HG03025 (cell line): ENCODE results near the gene RGN.
"Not testable (repeated sequence)": the region's sequence is repeated elsewhere in the genome, so short reads cannot be mapped to it uniquely, and the experiment has no call there.

Experiments used
- ATAC-seq: cut with Tn5 transposase; IDR thresholded peaks from one replicate; pipeline ENCODE4 v1.9.1; 2021; ENCODE audit warnings: mild to moderate bottlenecking, moderate library complexity; ENCODE audit not compliant: unreplicated experiment, low FRiP score

Gene RGN

GRCh38 chrX:47078129-47079043 lies at the start of gene RGN:
Gene RGN (plus strand): TSS chrX:47078443. CDS start chrX:47081145, 2,702 bp downstream.
- ATAC-seq: no peak

DNA sequence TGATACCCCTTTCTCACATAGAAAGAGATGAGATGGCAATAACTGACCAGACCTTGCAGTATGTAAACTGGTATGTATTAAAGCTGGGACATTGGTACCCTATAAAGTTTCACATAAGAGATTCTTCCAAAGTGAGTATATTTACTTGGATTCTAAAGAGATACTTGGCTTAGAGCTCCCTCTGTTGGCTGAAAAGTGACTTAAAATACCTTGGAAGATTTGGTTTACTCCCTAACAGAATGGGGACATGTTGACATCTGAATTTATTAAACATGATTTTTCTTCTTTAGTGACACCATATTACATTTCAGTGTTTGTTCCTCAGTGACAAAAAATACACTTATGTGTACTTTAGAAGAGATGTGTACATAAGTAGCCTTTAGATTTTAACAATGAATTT lies 47.9 kb upstream of the RGN start:
- no peak for ATAC-seq

- no peak for ATAC-seq
Measured at GRCh38 chrX:47047989-47048388, 30.3 kb upstream of the RGN start.

DNA sequence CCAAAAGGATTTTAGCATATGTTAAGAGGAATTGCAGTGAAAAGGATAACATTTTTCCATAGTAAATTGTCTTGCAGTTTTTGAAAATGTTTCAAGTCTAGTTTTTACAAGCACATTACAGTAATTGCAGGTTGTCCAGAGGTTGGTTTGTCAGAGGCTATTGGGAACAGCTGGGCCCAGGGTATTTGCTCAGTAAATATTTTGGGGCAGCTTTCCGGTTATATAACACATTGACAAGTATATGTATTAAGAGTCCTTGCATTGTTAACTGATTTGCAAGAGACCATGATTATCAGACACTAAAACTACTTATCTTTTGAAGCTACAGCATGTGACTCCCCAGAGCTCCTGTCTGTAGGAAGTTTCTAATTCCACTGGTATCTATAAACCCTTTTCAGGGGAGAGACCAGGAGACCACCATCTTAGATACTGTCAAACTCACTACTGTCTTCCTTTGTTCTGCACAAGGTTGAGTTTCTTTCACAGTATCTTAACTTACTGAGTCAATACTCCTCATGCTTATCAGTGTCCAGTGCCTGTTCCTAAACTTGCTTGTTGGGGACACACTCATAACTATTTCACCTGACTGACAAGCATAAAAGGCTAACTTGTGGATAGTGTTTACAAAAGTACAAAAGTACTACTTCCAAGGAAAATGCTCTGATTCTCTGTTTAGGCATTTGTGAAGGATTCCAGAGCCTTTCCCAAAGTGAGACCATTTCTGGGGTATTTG lies 18.9 kb upstream of the RGN start:
- ATAC-seq: no peak

GRCh38 chrX:47060708-47061107 lies 17.5 kb upstream of the RGN start:
- ATAC-seq: no peak

GRCh38 chrX:47061238-47061919 lies 16.9 kb upstream of the RGN start:
- ATAC-seq: no peak

- no peak for ATAC-seq
Measured at GRCh38 chrX:47063179-47063578, 15.1 kb upstream of the RGN start.

DNA sequence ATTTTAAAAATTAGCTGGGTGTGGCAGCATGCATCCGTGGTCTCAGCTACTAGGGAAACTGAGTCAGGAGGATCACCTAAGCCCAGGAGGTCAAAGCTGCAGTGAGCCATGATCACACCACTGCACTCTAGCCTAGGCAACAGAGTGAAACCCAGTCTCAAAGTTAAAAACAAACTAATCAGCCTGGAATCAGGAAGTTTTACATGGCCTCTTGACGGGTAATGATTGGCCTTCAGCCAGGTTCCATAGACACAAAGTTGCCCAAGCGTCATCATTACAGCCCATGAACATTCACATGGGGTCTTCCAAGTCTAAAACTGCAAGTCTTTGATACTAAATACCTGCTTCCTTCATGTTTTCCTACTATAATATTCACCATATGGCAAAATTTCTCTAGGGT lies 10.0 kb upstream of the RGN start:
- no peak for ATAC-seq

DNA sequence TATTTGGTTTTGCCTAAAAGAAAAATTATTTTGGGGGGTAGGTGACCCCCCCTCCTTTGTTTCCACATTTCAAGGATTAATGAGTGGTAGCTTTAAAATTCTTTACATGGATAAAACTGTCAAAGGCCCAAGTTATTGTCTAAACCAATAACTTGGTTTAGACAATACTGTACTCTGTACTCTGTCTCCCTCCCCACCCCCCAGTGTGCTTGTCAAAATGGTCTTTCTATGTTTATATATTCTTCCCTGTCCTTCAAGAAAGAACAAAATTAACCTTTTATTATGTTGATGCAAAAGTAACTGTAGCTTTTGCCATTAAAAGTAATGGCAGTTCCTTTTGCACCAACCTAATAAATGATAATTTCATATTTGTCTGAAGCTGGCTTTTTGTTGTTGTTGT lies 9.5 kb upstream of the RGN start:
- no peak for ATAC-seq

DNA sequence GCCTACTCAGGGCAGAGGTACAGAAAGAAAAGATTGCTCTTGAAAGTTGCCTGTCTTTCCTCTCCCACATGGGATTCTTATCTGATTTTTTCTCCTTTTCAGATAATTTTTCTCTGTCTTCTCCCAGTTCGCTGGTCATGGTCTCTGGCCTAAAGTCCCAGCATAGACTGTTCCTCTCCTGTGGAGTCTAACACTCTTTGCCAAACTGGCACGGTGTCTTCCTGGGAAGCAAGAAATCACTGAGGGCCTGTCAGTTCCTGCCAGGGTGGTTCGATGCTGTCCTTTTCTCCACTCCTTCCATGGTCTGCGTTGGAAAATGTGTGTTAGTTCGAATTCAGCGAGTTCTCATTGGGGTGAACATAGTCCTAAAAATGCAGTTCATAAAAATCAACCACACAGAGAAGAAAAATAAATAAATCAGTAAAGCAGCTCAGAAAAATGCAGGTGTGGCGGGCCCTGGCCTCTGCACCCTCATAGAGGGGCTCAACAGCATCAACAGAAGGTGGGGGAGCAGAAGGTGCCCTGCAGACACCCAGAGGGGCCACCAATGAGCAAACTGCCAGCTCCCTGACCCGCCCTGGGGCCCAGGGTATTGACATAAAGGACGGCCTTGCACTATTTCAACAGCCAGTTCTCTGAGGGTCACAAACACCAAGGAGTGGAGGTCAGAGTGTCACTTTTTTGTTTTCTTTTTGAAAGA lies 2.1 kb downstream of the RGN start:
- no peak for ATAC-seq

DNA sequence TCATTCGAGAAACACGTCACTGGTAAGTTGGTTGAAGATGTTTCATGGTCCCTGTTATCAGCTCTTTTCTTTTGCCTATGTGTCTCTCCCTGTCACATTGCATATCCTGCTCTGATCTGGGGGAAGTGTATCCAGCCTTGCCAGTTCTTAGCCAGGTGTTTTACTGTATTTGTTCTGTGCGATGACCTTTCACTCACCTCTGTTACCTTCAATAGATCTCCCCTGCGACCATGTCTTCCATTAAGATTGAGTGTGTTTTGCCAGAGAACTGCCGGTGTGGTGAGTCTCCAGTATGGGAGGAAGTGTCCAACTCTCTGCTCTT lies 2.6 kb downstream of the RGN start:
- no peak for ATAC-seq

DNA sequence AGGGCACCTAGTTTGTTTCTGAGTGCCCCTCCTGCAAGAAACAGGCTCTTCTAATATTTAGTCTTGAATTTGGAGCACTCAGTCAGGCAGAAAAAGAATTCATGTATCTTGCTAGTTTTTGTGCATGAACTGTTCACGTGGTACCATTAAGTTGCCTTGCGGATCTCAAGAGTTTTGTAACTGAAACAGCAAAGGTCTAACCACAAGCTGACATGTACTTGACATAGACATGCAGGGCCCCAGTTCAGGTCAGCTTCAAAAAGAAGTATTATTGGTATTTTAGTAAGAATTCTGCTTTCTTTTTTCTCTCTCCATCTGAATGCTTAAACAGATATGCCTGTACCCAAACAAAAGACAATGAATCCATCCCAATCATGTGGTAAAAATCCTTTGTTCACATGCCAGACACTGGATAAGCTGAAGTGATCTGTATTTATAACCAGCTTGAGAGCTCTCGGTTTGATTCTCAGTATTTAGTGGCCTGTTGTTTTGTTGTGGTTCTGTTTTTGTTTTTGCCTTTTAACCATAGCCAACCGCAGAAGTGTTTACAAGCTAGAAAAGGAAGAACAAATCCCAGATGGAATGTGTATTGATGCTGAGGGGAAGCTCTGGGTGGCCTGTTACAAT lies 13.0 kb downstream of the RGN start:
- ATAC-seq: no peak

GRCh38 chrX:47093248-47093647 lies 15.0 kb downstream of the RGN start:
- ATAC-seq: no peak

GRCh38 chrX:47093860-47094259 lies 15.6 kb downstream of the RGN start:
- no peak for ATAC-seq

DNA sequence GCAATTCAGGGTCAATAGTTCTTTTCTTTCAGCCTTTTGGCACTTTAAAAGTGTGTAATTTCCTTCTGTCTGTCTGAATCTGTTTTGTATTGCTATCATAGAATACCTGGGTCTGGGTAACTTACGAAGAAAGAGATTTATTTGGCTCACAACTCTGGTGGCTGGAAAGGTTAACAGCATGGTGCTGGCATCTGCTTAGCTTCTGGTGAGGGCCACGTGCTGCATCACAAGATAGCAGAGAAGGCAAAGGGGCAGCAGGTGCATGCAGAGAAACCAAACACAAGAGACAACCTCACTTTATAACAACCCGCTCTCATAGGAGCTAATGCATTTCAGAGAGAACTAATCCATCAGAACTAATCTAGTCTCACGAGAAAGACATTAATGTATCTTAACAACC lies 18.8 kb downstream of the RGN start:
- no peak for ATAC-seq

- ATAC-seq: no peak
Measured at GRCh38 chrX:47098338-47099094, 20.3 kb downstream of the RGN start.

DNA sequence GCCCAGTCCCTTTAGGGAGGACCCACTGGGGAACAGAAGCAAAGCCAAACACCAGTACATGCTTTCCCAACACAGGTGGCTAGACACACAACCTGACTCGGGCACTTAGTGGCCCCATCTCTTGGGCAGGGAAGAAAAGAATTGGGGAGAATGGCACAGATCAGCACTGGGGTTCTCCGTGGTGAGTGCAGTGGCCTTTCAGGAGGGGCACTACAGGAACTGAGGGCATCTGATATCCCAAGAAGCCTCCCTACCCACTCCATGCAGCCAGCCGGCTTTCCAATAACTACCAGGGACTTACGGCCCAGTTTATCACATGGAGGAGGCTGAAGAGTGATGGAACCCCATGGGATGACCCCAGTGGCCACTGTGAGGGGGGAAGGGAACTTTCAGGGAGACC lies 23.0 kb downstream of the RGN start:
- no peak for ATAC-seq

- not testable (repeated sequence) for ATAC-seq
Measured at GRCh38 chrX:47110936-47111615, 32.8 kb downstream of the RGN start.

GRCh38 chrX:47112316-47112954 lies 34.2 kb downstream of the RGN start:
- ATAC-seq: no peak
